KMS-11 (cell line): ENCODE measurements around the gene CACNG5.

Source experiments
- H2AFZ ChIP-seq: fragments of 200-600 bp; sonication (generic); 2 replicates; pipeline ENCODE4 v1.6.1; 2016; ENCODE audit warnings: antibody characterized with exemption, mixed run types, low read depth
- H3K27ac ChIP-seq: fragments of 200-600 bp; sonication (generic); 2 replicates; pipeline ENCODE4 v1.6.1; 2016; ENCODE audit warnings: mild to moderate bottlenecking, mixed run types
- H3K27me3 ChIP-seq: fragments of 200-600 bp; sonication (generic); 2 replicates; pipeline ENCODE4 v1.6.1; 2017; ENCODE audit warnings: mild to moderate bottlenecking, low read depth, mixed run types, moderate library complexity; ENCODE audit not compliant: insufficient read depth
- H3K36me3 ChIP-seq: fragments of 200-600 bp; sonication (generic); 2 replicates; pipeline ENCODE4 v1.6.1; 2017; ENCODE audit warnings: mild to moderate bottlenecking, mixed run types; ENCODE audit not compliant: insufficient read depth
- H3K4me1 ChIP-seq: fragments of 200-600 bp; sonication (generic); 2 replicates; pipeline ENCODE4 v1.6.1; 2016; ENCODE audit warnings: mild to moderate bottlenecking, low read depth, mixed run types; ENCODE audit not compliant: poor library complexity, severe bottlenecking
- H3K4me2 ChIP-seq: fragments of 200-600 bp; sonication (generic); 2 replicates; pipeline ENCODE4 v1.7.0; 2016; ENCODE audit warnings: mild to moderate bottlenecking, mixed run types
- H3K4me3 ChIP-seq: fragments of 200-600 bp; sonication (generic); IDR thresholded peaks from 2 replicates; pipeline ENCODE4 v1.6.1; 2017; ENCODE audit warnings: low read depth, low read length, mixed read lengths; ENCODE audit not compliant: insufficient read depth
- H3K79me2 ChIP-seq: fragments of 200-600 bp; sonication (generic); 2 replicates; pipeline ENCODE4 v1.6.1; 2016; ENCODE audit warnings: low read depth, mixed run types; ENCODE audit not compliant: insufficient read depth
- H3K9ac ChIP-seq: fragments of 200-600 bp; sonication (generic); 2 replicates; pipeline ENCODE4 v1.6.1; 2016; ENCODE audit warnings: mild to moderate bottlenecking, mixed run types
- H4K20me1 ChIP-seq: fragments of 200-600 bp; sonication (generic); 2 replicates; pipeline ENCODE4 v1.6.1; 2016; ENCODE audit warnings: mild to moderate bottlenecking, mixed run types; ENCODE audit not compliant: insufficient read depth
- TF ChIP-seq, protein P1 (sequence below): fragments of 200-600 bp; sonication (generic); conservative IDR thresholded peaks from 2 replicates; pipeline ENCODE4 v1.6.1; 2017; ENCODE audit warnings: low read depth, mild to moderate bottlenecking, antibody characterized with exemption, low read length, moderate library complexity, mixed read lengths

The CACNG5 gene

DNA sequence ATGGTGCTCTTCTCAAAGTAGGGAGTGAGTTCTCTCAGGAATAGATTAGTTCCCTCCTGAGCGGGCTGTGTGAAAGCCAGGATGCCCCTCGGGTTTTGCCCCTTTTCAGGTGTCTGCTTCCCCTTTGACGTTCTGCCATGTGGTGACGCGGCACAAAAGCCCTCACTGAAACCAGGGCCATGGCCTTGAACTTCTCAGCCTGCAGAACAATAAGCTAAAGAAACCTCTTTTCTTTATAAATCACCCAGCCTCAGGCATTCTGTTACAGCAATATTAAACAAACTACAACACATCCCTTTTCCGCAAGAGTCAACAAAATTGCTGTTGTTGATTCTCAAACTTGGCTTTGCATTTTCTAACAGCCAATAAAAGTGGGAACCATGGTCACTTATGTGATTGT lies 15.5 kb upstream of the CACNG5 start:
- no peak overlapping the region for H3K4me2 ChIP-seq
- no peaks in the 10 kb centered on the region for H3K27me3 ChIP-seq
- no peaks in the 10 kb centered on the region for H4K20me1 ChIP-seq
- no peak overlapping the region for H3K9ac ChIP-seq
- no peak overlapping the region for H2AFZ ChIP-seq
- no peaks in the 10 kb centered on the region for H3K36me3 ChIP-seq
- H3K4me3 ChIP-seq = no peak overlapping the region
- H3K4me1 ChIP-seq = no peaks in the 10 kb centered on the region
- H3K79me2 ChIP-seq = no peaks in the 10 kb centered on the region
- H3K27ac ChIP-seq = no peak overlapping the region
- TF ChIP-seq, protein P1, sequence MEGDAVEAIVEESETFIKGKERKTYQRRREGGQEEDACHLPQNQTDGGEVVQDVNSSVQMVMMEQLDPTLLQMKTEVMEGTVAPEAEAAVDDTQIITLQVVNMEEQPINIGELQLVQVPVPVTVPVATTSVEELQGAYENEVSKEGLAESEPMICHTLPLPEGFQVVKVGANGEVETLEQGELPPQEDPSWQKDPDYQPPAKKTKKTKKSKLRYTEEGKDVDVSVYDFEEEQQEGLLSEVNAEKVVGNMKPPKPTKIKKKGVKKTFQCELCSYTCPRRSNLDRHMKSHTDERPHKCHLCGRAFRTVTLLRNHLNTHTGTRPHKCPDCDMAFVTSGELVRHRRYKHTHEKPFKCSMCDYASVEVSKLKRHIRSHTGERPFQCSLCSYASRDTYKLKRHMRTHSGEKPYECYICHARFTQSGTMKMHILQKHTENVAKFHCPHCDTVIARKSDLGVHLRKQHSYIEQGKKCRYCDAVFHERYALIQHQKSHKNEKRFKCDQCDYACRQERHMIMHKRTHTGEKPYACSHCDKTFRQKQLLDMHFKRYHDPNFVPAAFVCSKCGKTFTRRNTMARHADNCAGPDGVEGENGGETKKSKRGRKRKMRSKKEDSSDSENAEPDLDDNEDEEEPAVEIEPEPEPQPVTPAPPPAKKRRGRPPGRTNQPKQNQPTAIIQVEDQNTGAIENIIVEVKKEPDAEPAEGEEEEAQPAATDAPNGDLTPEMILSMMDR = no peak

DNA sequence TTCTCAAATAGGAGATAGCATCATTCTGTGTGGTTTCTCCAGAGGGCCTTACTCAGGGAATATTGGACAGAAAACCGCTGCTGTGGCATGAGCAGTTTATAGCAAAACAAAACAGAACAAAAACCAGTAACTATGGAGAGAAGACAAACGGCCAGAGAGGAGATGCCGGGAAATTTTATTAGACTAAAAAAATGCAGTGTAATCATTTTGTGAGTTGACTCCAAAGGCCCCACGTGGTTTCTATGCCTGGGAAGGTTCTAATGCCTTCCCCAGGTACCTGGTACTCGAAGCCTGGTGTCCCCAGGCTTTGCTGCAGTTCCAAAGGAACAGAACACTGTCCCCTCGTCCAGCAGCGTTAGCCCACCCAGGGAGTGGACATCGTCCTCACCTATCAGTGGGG lies 12.9 kb upstream of the CACNG5 start:
- H3K27ac ChIP-seq = no peak overlapping the region
- H2AFZ ChIP-seq = no peak overlapping the region
- no peaks in the 10 kb centered on the region for H3K4me1 ChIP-seq
- H4K20me1 ChIP-seq = no peaks in the 10 kb centered on the region
- no peaks in the 10 kb centered on the region for H3K79me2 ChIP-seq
- no peaks in the 10 kb centered on the region for H3K27me3 ChIP-seq
- TF ChIP-seq, protein P1 = no peak
- no peak overlapping the region for H3K9ac ChIP-seq
- H3K4me3 ChIP-seq = no peak overlapping the region
- no peak overlapping the region for H3K4me2 ChIP-seq
- no peaks in the 10 kb centered on the region for H3K36me3 ChIP-seq

DNA sequence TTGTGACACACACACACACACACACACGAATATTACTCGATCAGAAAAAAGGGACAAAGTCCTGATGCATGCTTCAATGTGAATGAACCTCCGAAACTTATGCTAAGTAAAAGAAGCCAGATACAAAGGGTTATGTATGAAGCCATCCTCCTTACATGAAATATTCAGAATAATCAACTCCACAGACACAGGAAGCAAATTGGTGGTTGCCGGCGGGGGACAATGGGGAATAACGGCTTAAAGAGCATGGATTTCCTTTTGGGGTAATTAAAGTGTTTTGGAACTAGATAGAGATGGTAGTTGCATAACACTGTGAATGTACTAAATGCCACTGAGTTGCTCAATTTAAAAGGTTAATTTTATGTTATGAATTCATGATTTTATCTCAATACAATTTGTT lies 8.1 kb upstream of the CACNG5 start:
- Histone ChIP-seq H3K79me2 (no peaks in the 10 kb centered on the region), H3K4me3 (no peak overlapping the region), H3K36me3 (no peaks in the 10 kb centered on the region), H3K4me1 (no peaks in the 10 kb centered on the region), H3K27me3 (no peaks in the 10 kb centered on the region), H3K4me2 (no peak overlapping the region), H3K27ac (no peak overlapping the region), H4K20me1 (no peaks in the 10 kb centered on the region), H2AFZ (no peak overlapping the region), H3K9ac (no peak overlapping the region)
- TF ChIP-seq, protein P1 = no peak

DNA sequence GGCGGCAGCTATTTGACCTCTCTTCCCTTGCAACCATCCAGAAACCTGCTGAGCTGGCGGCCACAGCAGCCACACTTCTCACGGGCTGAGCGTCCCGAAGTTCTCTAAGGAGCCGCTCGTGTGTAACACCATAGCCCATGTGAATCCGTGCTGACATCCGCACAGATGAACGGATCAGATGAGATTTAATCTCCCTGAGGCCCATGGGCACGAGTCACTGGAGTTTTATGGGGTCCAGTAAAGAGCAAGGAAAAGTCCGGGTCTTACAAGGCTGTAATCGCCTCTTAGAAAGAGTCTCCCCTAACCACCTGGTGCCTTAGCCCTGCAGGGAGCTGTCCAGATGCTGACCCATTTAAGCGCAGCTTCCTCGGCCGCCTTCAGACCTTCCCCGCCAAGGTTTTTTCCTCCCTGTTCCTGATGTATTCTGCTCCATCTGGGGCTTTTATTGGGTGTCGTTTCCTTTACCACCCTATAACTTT lies 5.5 kb upstream of the CACNG5 start:
- Histone ChIP-seq H3K4me1 (no peaks in the 10 kb centered on the region), H4K20me1 (no peaks in the 10 kb centered on the region), H3K9ac (no peak overlapping the region), H3K27me3 (no peaks in the 10 kb centered on the region), H2AFZ (no peak overlapping the region), H3K36me3 (no peaks in the 10 kb centered on the region), H3K79me2 (no peaks in the 10 kb centered on the region), H3K4me3 (no peak overlapping the region), H3K4me2 (no peak overlapping the region), H3K27ac (no peak overlapping the region)
- TF ChIP-seq, protein P1 = no peak
